Stimulated activated CD8-positive, alpha-beta memory T cell treated with anti-CD3 and anti-CD28 coated beads, Interleukin-7, amount 100 ng/mL, for 48 hours (primary cell): Measurements from ENCODE around the gene TAAR9.

Experiments used
- DNase-seq, 2 donors: peaks; one replicate each; pipeline ENCODE4 v3.0.0-alpha.2; 2020; ENCODE audit warnings: low read depth in 1 of 2; ENCODE audit errors: extremely low read depth in 1 of 2

Gene TAAR9

GRCh38 chr6:132537977-132538376 lies at the start of gene TAAR9:
TAAR9 (plus strand) TSS chr6:132538277; CDS start chr6:132538290, 13 bp downstream.
- no peak for DNase-seq

- DNase-seq: no peak
Observed at GRCh38 chr6:132489376-132489775, 48.7 kb upstream of the TAAR9 start.

GRCh38 chr6:132490024-132490423 lies 48.1 kb upstream of the TAAR9 start:
- no peak for DNase-seq

- no peak for DNase-seq
Observed at GRCh38 chr6:132490478-132491204, 47.4 kb upstream of the TAAR9 start.

- no peak for DNase-seq
Observed at GRCh38 chr6:132491303-132491702, 46.8 kb upstream of the TAAR9 start.

- DNase-seq: no peak
Observed at GRCh38 chr6:132491881-132492280, 46.2 kb upstream of the TAAR9 start.

GRCh38 chr6:132494954-132495353 lies 43.1 kb upstream of the TAAR9 start:
- DNase-seq: no peak

- DNase-seq: no peak
Observed at GRCh38 chr6:132495604-132496079, 42.4 kb upstream of the TAAR9 start.

GRCh38 chr6:132496519-132497180 lies 41.4 kb upstream of the TAAR9 start:
- no peak for DNase-seq

GRCh38 chr6:132498638-132499037 lies 39.4 kb upstream of the TAAR9 start:
- DNase-seq: no peak

- DNase-seq: no peak
Observed at GRCh38 chr6:132499757-132500156, 38.3 kb upstream of the TAAR9 start.

GRCh38 chr6:132504757-132505156 lies 33.3 kb upstream of the TAAR9 start:
- DNase-seq: no peak

GRCh38 chr6:132505158-132505557 lies 32.9 kb upstream of the TAAR9 start:
- no peak for DNase-seq

- no peak for DNase-seq
Observed at GRCh38 chr6:132506461-132506860, 31.6 kb upstream of the TAAR9 start.

GRCh38 chr6:132506869-132507808 lies 30.9 kb upstream of the TAAR9 start:
- DNase-seq: no peak

- no peak for DNase-seq
Observed at GRCh38 chr6:132511210-132511830, 26.8 kb upstream of the TAAR9 start.

GRCh38 chr6:132511831-132512220 lies 26.3 kb upstream of the TAAR9 start:
- DNase-seq: no peak

GRCh38 chr6:132512342-132512637 lies 25.8 kb upstream of the TAAR9 start:
- DNase-seq: no peak

- DNase-seq: peak; percentile 73 to 81
Observed at GRCh38 chr6:132512638-132513632, 25.1 kb upstream of the TAAR9 start, which contains the start of gene STX7. STX7 (minus strand) TSS chr6:132513116; CDS start chr6:132503530, 9,586 bp downstream.
